GM21786 (cell line): ENCODE results near the gene SFSWAP.

Source experiments
- ATAC-seq: cut with Tn5 transposase; IDR thresholded peaks from one replicate; pipeline ENCODE4 v1.9.1; 2021; ENCODE audit not compliant: unreplicated experiment

SFSWAP gene

GRCh38 chr12:131784909-131785762 is 74.2 kb downstream of the SFSWAP start:
- ATAC-seq, result no peak

DNA sequence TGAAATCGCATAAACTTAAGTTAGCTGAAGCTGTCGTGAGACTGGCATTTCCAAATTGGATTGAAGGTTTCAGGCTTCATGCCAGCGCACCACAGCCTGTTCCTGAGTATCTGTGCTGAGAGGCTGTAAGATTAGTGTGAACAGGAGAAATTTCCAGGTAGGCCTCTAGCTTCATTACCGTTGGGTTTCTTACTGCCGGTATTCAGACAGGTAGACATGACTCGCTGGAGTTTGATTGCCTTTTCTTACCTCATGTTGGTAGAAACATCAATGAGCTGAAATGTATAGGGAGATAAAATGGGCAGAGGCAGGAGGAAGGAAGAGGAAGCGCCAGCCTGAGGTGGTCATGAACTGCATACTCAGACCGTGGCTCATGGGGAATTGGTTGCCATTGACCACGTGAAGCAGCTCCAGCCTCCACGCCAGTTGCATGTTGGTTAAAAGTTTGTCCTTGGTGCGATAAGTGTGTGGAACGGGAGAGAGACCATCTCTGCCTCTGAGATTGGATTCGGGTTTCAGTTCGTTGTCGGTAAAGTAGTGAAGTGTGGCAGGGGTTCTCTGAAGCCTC is 75.0 kb downstream of the SFSWAP start:
- ATAC-seq, result no peak

DNA sequence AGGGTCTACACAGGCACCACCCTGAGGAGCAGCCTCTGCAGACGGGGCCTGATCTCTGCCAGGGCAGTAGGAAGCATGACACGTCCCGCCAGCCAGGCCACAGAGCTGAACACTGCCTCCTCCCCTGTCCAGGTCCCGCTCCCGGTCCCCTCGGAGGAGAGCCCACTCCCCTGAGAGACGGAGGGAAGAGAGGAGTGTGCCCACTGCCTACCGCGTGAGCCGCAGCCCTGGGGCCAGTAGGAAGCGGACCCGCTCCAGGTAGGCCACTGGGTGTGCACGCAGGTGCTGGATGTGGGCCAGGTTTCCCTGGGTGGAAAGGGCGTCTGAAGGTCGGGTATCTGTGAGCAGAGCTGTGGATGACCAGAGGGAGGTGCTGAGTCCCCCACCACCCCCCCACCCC is 75.4 kb downstream of the SFSWAP start:
- ATAC-seq, result no peak

DNA sequence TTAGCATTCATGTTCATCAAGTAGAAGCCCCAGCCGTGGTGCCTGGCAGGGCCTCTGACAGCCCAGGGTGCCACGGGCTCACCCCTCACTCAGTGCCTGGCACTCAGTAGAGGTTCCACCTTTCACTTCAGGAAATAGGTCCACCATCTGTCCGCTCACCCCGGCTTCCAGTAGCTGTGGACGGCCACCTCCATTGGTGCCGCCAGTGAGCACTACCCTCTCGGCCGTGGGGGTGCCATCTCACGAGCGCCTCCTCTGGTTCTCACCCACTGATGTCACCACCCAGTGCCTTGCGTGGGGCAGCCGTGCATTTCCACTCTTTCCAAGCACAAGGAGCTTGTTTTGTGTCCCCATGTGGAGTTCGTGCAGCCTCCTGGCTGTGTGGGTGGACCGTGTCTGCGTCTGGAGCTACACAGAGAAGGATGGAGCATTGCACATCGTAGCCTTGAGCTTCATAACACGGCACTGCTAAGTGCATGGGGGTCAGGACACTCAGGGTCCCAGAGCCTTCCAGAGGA is 76.3 kb downstream of the SFSWAP start:
- ATAC-seq, result no peak

GRCh38 chr12:131788070-131788469 is 77.2 kb downstream of the SFSWAP start:
- no peak for ATAC-seq

- no peak for ATAC-seq
Observed at GRCh38 chr12:131789638-131790037, 78.7 kb downstream of the SFSWAP start.

GRCh38 chr12:131793243-131794022 is 82.5 kb downstream of the SFSWAP start:
- ATAC-seq, result no peak

GRCh38 chr12:131794061-131794460 is 83.2 kb downstream of the SFSWAP start:
- ATAC-seq, result no peak

DNA sequence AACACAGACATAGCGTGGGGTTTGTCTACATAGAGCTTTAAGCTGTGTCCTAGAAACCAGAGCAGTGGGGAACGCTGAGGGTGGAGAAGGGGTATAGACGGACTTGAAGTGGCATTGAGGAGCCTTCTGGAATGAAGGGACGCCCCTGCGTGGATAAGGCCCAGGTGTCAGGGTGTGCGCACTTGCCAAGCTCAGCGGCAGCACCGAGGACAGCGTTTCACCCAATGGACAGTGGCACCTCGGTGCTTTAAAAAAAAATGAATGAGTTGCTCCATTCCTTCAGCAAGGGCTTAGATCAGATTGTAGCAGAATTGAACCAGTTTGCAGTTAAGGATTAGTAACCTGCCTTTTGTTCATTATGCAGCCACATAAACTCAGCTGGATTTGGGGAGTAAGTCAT is 83.7 kb downstream of the SFSWAP start:
- no peak for ATAC-seq

GRCh38 chr12:131795064-131795463 is 84.2 kb downstream of the SFSWAP start:
- no peak for ATAC-seq

DNA sequence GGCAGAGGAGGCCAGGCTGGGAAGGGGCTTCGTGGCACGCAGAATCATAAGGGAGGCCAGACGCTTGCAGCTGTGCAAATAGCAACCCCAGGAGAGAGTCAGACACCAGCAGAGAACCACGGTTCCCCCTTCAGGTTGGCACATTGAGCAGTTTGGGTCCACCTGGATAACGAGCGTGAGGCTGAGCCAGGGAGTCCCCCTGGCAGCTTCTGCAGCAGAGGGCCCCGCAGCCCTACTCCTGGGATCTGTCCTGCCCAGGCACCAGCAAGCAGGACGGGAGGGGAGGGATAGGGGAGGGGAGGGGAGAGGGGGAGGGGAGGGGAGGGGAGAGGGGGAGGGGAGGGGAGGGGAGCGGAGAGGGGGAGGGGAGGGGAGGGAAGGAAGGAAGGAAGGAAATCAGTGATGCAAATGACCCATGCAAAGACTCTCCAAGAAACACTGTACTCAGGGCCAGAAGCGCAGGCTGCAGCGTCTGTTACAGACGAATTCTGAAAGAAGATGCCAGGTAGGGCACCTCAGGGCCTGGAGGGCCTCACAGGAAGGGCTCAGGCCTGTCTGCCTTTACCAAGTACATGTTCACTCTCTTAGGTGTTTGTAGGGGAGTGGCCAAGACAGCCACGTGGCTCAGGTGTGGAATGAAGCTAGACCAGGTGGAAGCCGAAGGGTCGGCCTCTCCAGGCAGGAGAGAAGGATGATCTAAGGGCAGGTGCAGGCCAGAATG is 85.0 kb downstream of the SFSWAP start:
- ATAC-seq, result no peak

DNA sequence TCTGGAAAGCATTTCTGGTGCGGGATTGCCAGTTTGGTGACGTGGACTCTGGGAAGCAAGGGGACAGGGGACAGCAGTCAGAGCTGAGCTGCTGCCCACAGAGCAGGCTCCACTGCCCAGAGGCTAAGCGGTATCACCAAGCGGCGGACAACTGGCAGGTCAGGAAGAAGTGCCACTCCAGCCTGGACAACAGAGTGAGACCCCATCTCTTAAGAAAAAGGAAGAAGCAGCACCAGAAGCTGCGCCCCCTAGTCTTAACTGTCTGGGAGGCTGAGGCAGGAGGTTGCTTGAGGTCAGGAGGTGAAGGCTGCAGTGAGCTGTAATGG is 85.5 kb downstream of the SFSWAP start:
- ATAC-seq, result no peak

GRCh38 chr12:131796754-131797587 is 86.1 kb downstream of the SFSWAP start:
- ATAC-seq, result no peak

DNA sequence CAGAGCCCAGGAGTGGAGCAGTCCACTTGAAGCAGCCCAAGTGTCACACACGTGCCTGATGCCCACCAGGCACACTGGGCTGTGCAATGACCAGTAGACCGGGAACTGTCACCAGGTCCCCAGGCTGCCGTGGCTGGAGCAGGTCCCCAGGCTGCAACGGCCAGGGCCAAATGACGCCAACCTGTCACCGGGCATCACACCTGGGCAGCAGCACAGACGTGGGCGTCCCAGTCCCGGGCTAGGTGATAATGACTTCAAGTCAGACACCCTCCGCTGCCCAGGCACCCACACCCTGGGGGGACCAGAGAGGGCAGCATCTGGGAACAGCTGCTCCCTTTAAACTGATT is 86.7 kb downstream of the SFSWAP start:
- no peak for ATAC-seq

GRCh38 chr12:131799195-131799594 is 88.3 kb downstream of the SFSWAP start:
- no peak for ATAC-seq

GRCh38 chr12:131799828-131800593 is 89.1 kb downstream of the SFSWAP start:
- no peak for ATAC-seq

DNA sequence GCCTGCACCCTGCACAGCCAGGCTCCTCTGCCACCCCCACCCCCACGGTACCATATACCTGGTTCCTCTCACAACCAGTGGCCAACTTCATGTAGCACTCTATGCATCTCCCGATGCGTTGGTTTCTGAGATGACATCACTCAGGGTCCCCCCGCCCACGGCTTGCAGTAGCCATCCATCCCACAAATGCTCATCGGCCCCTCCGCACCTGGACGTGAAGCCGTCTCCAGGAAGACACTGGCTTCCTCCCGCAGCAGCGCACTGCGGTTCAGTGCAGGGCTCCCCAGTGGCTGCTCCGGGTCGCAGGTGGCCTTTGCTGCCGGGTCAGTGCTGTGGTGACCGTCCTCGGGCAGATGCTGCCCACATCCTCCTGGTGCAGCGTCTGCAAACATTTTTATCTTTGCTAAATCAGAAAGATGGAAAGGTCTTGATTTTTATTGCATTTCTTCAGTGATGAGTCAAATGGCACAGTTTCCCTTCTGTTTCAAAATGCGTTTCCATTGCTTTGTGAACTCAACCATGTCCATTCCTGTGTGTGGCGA is 89.8 kb downstream of the SFSWAP start:
- ATAC-seq, result no peak

DNA sequence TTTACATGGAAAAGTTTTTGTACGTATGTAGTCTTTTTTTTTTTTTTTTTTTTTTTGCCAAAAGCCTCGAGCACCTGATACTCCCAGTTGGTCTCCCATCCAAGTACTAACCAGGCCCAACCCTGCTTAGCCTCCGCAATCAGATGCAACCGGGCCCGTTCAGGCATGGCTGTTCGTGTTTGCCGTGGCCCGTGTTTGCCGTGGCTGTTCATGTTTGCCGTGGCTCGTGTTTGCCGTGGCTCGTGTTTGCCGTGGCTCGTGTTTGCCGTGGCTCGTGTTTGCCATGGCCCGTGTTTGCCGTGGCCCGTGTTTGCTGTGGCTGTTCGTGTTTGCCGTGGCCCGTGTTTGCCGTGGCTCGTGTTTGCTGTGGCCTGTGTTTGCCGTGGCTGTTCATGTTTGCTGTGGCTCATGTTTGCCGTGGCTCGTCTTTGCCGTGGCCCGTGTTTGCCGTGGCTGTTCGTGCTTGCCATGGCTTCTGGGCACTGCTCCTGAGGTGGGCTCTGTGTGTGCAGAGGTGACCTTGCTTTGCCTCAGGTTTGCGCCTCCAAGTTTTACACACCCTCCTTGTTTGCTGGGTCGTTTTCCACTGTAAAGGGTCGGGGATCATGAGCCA is 90.5 kb downstream of the SFSWAP start:
- ATAC-seq, result no peak

- ATAC-seq, result no peak
Observed at GRCh38 chr12:131803961-131804521, 93.2 kb downstream of the SFSWAP start.
